SHP77 (cell line): ENCODE results near the gene CADM2.
A peak's percentile ranks its signal among the peaks of the same experiment; 100 is the strongest.

Experiments
- DNase-seq, 2 experiments: peaks; one replicate each; lab custom pipeline; 2025; lab: John Stamatoyannopoulos, UW

CADM2 gene

GRCh38 chr3:85189731-85190130 lies 230.9 kb downstream of the CADM2 start:
- no peak for DNase-seq

GRCh38 chr3:85193565-85193964 lies 234.8 kb downstream of the CADM2 start:
- no peak for DNase-seq

- DNase-seq = no peak
These were observed 249.9 kb downstream of the CADM2 start for GRCh38 chr3:85208650-85209049.

GRCh38 chr3:85210540-85210939 lies 251.8 kb downstream of the CADM2 start:
- no peak for DNase-seq

GRCh38 chr3:85228966-85229365 lies 270.2 kb downstream of the CADM2 start:
- no peak for DNase-seq

GRCh38 chr3:85244091-85244490 lies 285.3 kb downstream of the CADM2 start:
- no peak for DNase-seq

- DNase-seq = no peak
These were observed 285.7 kb downstream of the CADM2 start for GRCh38 chr3:85244519-85244918.

GRCh38 chr3:85251766-85252165 lies 293.0 kb downstream of the CADM2 start:
- no peak for DNase-seq

- DNase-seq = no peak
These were observed 293.9 kb downstream of the CADM2 start for GRCh38 chr3:85252686-85253085.

GRCh38 chr3:85254738-85255137 lies 295.9 kb downstream of the CADM2 start:
- DNase-seq = no peak

GRCh38 chr3:85255949-85256348 lies 297.2 kb downstream of the CADM2 start:
- peak; percentile 14 to 41 for DNase-seq

GRCh38 chr3:85258326-85258725 lies 299.5 kb downstream of the CADM2 start:
- DNase-seq = no peak

- no peak for DNase-seq
These were observed 300.0 kb downstream of the CADM2 start for GRCh38 chr3:85258819-85259218.

- DNase-seq = no peak
These were observed 301.0 kb downstream of the CADM2 start for GRCh38 chr3:85259748-85260147.

GRCh38 chr3:85264381-85264780 lies 305.6 kb downstream of the CADM2 start:
- no peak for DNase-seq

GRCh38 chr3:85270488-85270887 lies 311.7 kb downstream of the CADM2 start:
- DNase-seq = no peak

- no peak for DNase-seq
These were observed 313.1 kb downstream of the CADM2 start for GRCh38 chr3:85271911-85272310.

GRCh38 chr3:85288257-85288656 lies 329.5 kb downstream of the CADM2 start:
- DNase-seq = no peak

GRCh38 chr3:85297291-85297690 lies 338.5 kb downstream of the CADM2 start:
- no peak for DNase-seq

- no peak for DNase-seq
These were observed 339.2 kb downstream of the CADM2 start for GRCh38 chr3:85298032-85298431.

- no peak for DNase-seq
These were observed 344.4 kb downstream of the CADM2 start for GRCh38 chr3:85303156-85303555.

GRCh38 chr3:85304360-85304964 lies 345.7 kb downstream of the CADM2 start:
- no peak for DNase-seq

- DNase-seq = no peak
These were observed 353.5 kb downstream of the CADM2 start for GRCh38 chr3:85312331-85312730.

- DNase-seq = no peak
These were observed 354.6 kb downstream of the CADM2 start for GRCh38 chr3:85313380-85313779.

GRCh38 chr3:85316252-85316651 lies 357.5 kb downstream of the CADM2 start:
- no peak for DNase-seq
